Kidney epithelial cell (primary cell): ENCODE results near the gene NUP133. TPM values are rescaled to one million over a fixed set of nuclear protein-coding genes. Genes with fewer than 3 reads are reported as not detected.

Experiments
- DNase-seq: peaks from one replicate; pipeline ENCODE4 v3.0.0-alpha.2; 2010; ENCODE audit warnings: low read depth
- H3K27me3 ChIP-seq: 2 replicates; pipeline ENCODE4 v1.6.0; 2011; ENCODE audit warnings: low read length; ENCODE audit not compliant: control insufficient read depth, insufficient read depth
- H3K36me3 ChIP-seq: 2 replicates; pipeline ENCODE4 v1.5.1; 2011; ENCODE audit warnings: low read length; ENCODE audit not compliant: control insufficient read depth, insufficient read depth
- H3K4me3 ChIP-seq: 2 replicates; pipeline ENCODE4 v1.5.1; 2011; ENCODE audit warnings: low read depth, mild to moderate bottlenecking, control low read depth, low read length
- CTCF ChIP-seq: IDR thresholded peaks from 2 replicates; pipeline ENCODE4 v1.5.1; 2011; ENCODE audit warnings: mild to moderate bottlenecking, moderate library complexity, low read length, control low read depth, inconsistent platforms; ENCODE audit not compliant: insufficient read depth, poor library complexity, severe bottlenecking
- total RNA-seq: library from RNA; depleted of rRNA; stranded (reverse); fragments of >200 nt; gene quantifications from 2 replicates; pipeline ENCODE4 v1.2.3, GENCODE V29; 2015

NUP133 gene
- total RNA-seq, 1 donor from 2014 or later = 28.6 TPM

- H3K4me3 ChIP-seq = no peak overlapping the region
- H3K27me3 ChIP-seq = no peaks in the 10 kb centered on the region
- no peaks in the 10 kb centered on the region for H3K36me3 ChIP-seq
- no peak for DNase-seq
- no peak for TF ChIP-seq CTCF
These were observed 41.3 kb downstream of the NUP133 start for GRCh38 chr1:229466887-229467286.

GRCh38 chr1:229464672-229465071, 43.5 kb downstream of the NUP133 start:
- no peak for DNase-seq
- no peak for TF ChIP-seq CTCF
- no peaks in the 10 kb centered on the region for H3K27me3 ChIP-seq
- H3K4me3 ChIP-seq = no peak overlapping the region
- H3K36me3 ChIP-seq = no peaks in the 10 kb centered on the region

- Histone ChIP-seq H3K36me3 (no peaks in the 10 kb centered on the region), H3K4me3 (no peak overlapping the region), H3K27me3 (no peaks in the 10 kb centered on the region)
- no peak for DNase-seq
- no peak for TF ChIP-seq CTCF
These were observed 47.0 kb downstream of the NUP133 start for GRCh38 chr1:229461032-229461668.

- Histone ChIP-seq H3K27me3 (no peaks in the 10 kb centered on the region), H3K36me3 (no peaks in the 10 kb centered on the region), H3K4me3 (no peak overlapping the region)
- no peak for DNase-seq
- TF ChIP-seq CTCF = no peak
These were observed 48.3 kb downstream of the NUP133 start for GRCh38 chr1:229459815-229460214.

- no peak for TF ChIP-seq CTCF
- no peaks in the 10 kb centered on the region for H3K36me3 ChIP-seq
- no peak for DNase-seq
- no peaks in the 10 kb centered on the region for H3K27me3 ChIP-seq
- no peak overlapping the region for H3K4me3 ChIP-seq
These were observed 50.7 kb downstream of the NUP133 start for GRCh38 chr1:229457436-229457835.

GRCh38 chr1:229456016-229456415, 52.1 kb downstream of the NUP133 start:
- no peak for TF ChIP-seq CTCF
- Histone ChIP-seq H3K4me3 (no peak overlapping the region), H3K27me3 (no peaks in the 10 kb centered on the region), H3K36me3 (no peaks in the 10 kb centered on the region)
- no peak for DNase-seq
